ENCODE data around the gene VMA21.

Gene VMA21

DNA sequence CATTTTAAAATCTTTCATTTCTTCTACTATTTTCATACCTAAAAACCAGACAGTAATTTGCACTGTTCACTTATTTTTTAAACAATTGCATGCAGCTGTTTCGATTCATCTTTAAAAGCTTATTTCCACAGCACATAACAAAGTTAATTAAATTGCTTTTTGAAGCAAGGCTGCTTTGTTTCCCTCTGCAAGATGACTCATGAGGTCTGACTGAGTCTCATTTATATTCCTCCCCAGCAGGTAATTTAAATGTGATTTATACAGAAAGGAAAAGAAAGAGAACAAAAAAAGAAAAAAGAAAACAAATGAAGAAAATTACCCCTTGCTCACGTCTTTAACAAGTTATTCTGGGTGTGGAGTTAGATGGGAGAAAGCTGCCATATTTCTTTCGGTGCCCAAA is 22.8 kb downstream of the VMA21 start:
- Histone ChIP-seq H3K27me3 (ENCODE audit: low read length) (no peaks in the 10 kb centered on the region), H2AFZ (ENCODE audit: low read depth, low read length, severe bottlenecking) (no peak overlapping the region), H3K9ac (ENCODE audit: low read length) (no peak overlapping the region), H3K9me3 (ENCODE audit: insufficient read depth, low read length) (no peaks in the 10 kb centered on the region), H3K4me2 (ENCODE audit: low read depth, low read length, poor library complexity, severe bottlenecking) (no peak overlapping the region), H3K79me2 (ENCODE audit: insufficient read depth, low read length) (no peaks in the 10 kb centered on the region), H3K36me3 (ENCODE audit: low read length) (no peaks in the 10 kb centered on the region), H3K27ac (ENCODE audit: low read depth, low read length) (no peak overlapping the region), H4K20me1 (ENCODE audit: low read depth, low read length) (no peaks in the 10 kb centered on the region), H3F3A (ENCODE audit: insufficient read depth) (no peaks in the 10 kb centered on the region), H3K4me3 (ENCODE audit: insufficient read depth, low read length, poor library complexity, severe bottlenecking) (no peak overlapping the region), H3K9me2 (replicated peaks; ENCODE audit: insufficient read depth, low read length) (no peaks in the 10 kb centered on the region)
- TF ChIP-seq EZH2phosphoT487 (conservative IDR thresholded peaks at IDR 0.05; ENCODE audit: low read length), result no peak
- TF ChIP-seq, protein P1, sequence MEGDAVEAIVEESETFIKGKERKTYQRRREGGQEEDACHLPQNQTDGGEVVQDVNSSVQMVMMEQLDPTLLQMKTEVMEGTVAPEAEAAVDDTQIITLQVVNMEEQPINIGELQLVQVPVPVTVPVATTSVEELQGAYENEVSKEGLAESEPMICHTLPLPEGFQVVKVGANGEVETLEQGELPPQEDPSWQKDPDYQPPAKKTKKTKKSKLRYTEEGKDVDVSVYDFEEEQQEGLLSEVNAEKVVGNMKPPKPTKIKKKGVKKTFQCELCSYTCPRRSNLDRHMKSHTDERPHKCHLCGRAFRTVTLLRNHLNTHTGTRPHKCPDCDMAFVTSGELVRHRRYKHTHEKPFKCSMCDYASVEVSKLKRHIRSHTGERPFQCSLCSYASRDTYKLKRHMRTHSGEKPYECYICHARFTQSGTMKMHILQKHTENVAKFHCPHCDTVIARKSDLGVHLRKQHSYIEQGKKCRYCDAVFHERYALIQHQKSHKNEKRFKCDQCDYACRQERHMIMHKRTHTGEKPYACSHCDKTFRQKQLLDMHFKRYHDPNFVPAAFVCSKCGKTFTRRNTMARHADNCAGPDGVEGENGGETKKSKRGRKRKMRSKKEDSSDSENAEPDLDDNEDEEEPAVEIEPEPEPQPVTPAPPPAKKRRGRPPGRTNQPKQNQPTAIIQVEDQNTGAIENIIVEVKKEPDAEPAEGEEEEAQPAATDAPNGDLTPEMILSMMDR (IDR thresholded peaks at IDR 0.05; ENCODE audit: insufficient read depth, low read length, poor library complexity, severe bottlenecking), result no peak

DNA sequence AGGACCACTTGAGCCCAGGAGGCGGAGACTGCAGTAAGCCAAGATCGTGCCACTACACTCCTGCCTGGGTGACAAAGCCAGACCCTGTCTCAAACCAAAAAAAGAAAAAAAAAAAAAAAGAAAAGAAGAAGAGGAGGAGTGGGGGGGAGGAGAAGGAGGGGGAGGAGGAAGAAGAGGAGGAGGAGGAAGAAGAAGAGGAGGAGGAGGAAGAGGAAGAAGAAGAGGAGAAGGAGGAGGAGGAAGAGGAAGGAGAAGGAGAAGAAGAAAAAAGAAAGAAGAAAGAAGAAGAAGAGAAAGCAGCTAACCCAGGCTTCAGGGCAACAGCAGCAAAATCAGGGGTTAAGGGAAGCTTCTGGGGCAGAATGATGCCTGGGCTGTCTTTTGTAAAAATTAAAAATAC is 27.5 kb downstream of the VMA21 start:
- H3K9me2 ChIP-seq (replicated peaks; ENCODE audit: insufficient read depth, low read length), result no peaks in the 10 kb centered on the region
- H2AFZ ChIP-seq (ENCODE audit: low read depth, low read length, severe bottlenecking), result no peak overlapping the region
- H3F3A ChIP-seq (ENCODE audit: insufficient read depth), result no peaks in the 10 kb centered on the region
- no peak for TF ChIP-seq EZH2phosphoT487 (conservative IDR thresholded peaks at IDR 0.05; ENCODE audit: low read length)
- TF ChIP-seq, protein P1 (IDR thresholded peaks at IDR 0.05; ENCODE audit: insufficient read depth, low read length, poor library complexity, severe bottlenecking), result no peak
- no peak overlapping the region for H3K27ac ChIP-seq (ENCODE audit: low read depth, low read length)
- no peak overlapping the region for H3K9ac ChIP-seq (ENCODE audit: low read length)
- H3K27me3 ChIP-seq (ENCODE audit: low read length), result no peaks in the 10 kb centered on the region
- no peak overlapping the region for H3K4me3 ChIP-seq (ENCODE audit: insufficient read depth, low read length, poor library complexity, severe bottlenecking)
- no peaks in the 10 kb centered on the region for H4K20me1 ChIP-seq (ENCODE audit: low read depth, low read length)
- no peaks in the 10 kb centered on the region for H3K79me2 ChIP-seq (ENCODE audit: insufficient read depth, low read length)
- no peaks in the 10 kb centered on the region for H3K36me3 ChIP-seq (ENCODE audit: low read length)
- no peaks in the 10 kb centered on the region for H3K9me3 ChIP-seq (ENCODE audit: insufficient read depth, low read length)
- no peak overlapping the region for H3K4me2 ChIP-seq (ENCODE audit: low read depth, low read length, poor library complexity, severe bottlenecking)

DNA sequence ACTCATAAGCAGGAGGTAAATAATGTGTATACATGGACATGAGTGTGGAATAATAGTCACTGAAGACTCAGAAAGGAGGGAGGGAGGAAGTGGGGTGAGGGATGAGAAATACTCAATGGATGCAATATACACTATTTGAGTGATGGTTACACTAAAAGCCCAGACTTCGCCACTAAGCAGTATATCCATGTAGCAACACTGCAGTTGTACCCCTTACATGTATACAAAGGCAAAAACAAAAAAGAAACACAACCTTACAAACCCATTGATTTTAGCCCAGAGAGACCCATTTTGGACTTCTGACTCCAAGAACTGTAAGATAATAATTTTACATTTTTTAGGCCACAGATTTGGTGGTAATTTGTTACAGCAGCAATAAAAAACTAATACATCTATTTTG is 51.5 kb downstream of the VMA21 start:
- no peaks in the 10 kb centered on the region for H3K9me2 ChIP-seq (replicated peaks; ENCODE audit: insufficient read depth, low read length)

More for the DNA sequence above, 51.5 kb downstream of the VMA21 start:
- Histone ChIP-seq H3K79me2 (ENCODE audit: insufficient read depth, low read length) (no peaks in the 10 kb centered on the region), H3K27me3 (ENCODE audit: low read length) (no peaks in the 10 kb centered on the region), H3K27ac (ENCODE audit: low read depth, low read length) (no peak overlapping the region), H3K36me3 (ENCODE audit: low read length) (no peaks in the 10 kb centered on the region), H3F3A (ENCODE audit: insufficient read depth) (no peaks in the 10 kb centered on the region), H3K4me2 (ENCODE audit: low read depth, low read length, poor library complexity, severe bottlenecking) (no peak overlapping the region), H3K9me3 (ENCODE audit: insufficient read depth, low read length) (no peaks in the 10 kb centered on the region), H4K20me1 (ENCODE audit: low read depth, low read length) (no peaks in the 10 kb centered on the region), H3K9ac (ENCODE audit: low read length) (no peak overlapping the region), H2AFZ (ENCODE audit: low read depth, low read length, severe bottlenecking) (no peak overlapping the region), H3K4me3 (ENCODE audit: insufficient read depth, low read length, poor library complexity, severe bottlenecking) (no peak overlapping the region)
- no peak for TF ChIP-seq EZH2phosphoT487 (conservative IDR thresholded peaks at IDR 0.05; ENCODE audit: low read length)
- TF ChIP-seq, protein P1 (IDR thresholded peaks at IDR 0.05; ENCODE audit: insufficient read depth, low read length, poor library complexity, severe bottlenecking), result no peak
